ENCODE measurements around the gene PDE6B.

GRCh38 chr4:577499-578450 lies 47.6 kb upstream of the PDE6B start:
- no peak for TF ChIP-seq POLR2AphosphoS5 (IDR thresholded peaks at IDR 0.05)
- TF ChIP-seq CTCF (IDR thresholded peaks at IDR 0.05), result no peak
- no peak for TF ChIP-seq POLR2A (IDR thresholded peaks at IDR 0.05; ENCODE audit: low read depth)
- TF ChIP-seq EP300 (IDR thresholded peaks at IDR 0.05), result no peak

Measured in esophagus muscularis mucosa (tissue), 4 donors.